ENCODE data around the gene GPAM.
A peak's percentile ranks its signal among the peaks of the same experiment; 100 is the strongest.
"Not testable (repeated sequence)": the region's sequence is repeated elsewhere in the genome, so short reads cannot be mapped to it uniquely, and the experiment has no call there.

GPAM gene

DNA sequence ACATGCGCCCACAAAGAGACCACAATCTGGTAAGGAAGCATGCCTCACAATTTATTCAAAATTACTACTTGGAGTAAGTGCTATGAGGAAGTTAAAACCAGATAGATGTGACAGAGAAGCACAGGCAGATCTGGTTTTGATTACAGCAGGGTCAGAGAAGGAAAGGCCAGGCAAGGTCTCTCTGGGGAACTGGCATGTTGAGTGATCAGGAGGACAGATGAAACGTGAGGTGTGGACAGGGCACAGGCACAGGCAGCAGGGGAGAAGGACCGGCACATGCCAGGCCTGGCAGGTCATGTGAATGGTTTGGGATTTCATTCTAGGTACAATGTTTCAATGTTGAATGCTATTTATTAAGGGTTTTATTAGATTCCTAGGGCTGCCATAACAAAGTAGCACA, 51.6 kb downstream of the GPAM start:
- no peak for DNase-seq

DNA sequence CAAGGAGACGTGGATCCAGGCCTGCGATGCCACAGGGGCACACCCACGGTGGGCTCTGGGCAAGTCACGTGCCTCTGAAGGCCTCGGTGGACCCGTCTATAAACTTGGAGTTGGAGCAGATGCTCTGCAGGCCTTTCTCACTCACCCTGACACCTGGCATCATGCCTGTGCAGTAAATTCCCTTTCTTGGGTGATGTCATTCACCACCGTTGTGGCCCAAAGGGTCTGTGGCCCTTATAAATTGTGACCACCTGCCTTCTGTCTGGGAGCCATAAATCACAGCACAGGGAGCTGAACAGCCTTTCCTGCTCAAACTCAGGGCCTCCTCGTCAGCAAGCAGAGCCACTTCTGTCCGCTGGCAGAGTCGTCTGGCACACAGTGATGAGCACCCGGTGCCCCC, 52.2 kb downstream of the GPAM start:
- DNase-seq = no peak

- no peak for DNase-seq
These were observed 56.7 kb downstream of the GPAM start for GRCh38 chr10:112126901-112127300.

DNA sequence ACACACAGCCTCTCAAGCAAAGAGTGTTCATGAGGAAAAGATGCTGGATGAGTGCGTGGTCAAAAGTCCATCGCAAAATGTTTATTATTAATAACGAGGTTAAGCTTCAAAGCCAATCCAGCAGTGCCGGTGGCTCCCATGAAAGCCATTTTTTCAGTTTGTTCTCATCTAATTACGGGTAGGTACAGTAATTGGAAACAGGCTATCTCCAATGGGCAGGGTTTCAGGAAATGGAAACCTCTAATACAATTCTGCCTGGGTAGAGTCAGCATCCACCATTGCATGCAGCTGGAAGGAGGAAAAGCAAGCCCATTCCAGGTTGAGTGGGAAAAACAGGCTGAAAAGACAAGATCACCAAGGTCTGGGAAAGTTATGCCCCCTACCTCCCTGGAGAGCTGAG, 57.4 kb downstream of the GPAM start:
- no peak for DNase-seq

DNA sequence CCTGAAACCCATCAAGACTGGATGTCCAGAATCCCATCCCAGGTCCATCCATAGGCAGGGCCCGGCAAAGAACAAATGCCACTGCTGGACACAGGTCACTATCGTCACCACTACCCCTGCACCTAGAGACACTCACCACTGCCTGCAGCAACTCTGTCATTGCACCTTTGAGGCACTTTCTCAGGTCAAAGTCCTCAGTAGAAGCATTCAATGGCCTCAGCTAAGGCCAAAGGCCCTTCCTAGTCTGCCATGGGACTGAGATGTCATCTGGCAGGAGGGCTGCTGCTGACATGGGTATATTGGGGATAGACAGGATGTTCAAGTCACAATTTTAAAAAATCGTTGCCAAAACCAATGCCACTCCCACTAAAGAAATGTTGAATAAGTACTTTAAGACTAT, 58.7 kb downstream of the GPAM start:
- DNase-seq = no peak

DNA sequence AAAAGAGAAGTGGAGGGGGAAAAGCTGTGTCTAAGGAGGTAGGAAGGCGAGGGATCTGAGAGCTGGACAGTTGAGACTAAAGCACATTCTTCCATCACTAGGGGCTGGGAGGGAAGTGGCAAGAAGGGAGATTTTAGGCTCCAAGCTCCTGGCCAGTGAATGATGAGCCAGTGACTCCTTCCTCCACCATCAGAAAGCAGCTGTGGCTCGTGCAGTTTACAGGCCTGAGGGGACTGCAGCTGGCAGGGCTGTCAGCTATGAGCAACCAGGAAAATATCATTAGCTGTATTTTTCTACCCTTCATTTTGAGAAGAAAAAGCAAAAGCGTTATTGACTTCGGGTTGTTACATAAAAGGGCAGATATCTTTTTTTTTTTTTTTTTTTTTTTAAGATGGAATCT, 60.7 kb downstream of the GPAM start:
- no peak for DNase-seq

- no peak for DNase-seq
These were observed 63.1 kb downstream of the GPAM start for GRCh38 chr10:112120491-112120890.

DNA sequence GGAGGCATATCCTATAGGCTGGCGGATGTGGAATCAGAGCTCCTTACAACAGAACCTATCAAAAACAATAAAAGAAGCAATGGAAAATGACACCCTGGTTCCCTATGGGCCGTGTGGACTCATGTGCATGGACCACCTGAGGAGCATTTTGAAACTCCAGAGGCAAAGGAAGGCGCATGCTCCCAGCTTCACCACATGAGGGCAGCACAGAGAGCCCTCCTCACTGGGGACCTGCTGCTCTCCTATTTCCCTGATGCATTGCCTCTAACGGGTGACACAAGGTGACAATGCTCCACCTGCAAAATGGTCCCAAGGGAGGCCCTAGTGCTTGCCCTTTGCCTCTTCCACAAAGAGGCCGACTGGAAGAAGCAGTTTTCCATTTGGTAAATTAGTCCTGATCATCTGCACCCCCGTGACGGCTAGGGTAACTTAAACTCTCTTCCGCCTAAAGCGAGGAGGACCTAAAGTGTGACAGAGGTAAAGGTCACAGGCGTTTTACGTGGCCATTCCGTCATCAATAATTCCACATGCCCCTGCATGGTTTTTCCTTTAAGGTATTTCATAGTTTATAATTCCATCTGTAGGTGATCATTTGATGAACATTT, 67.7 kb downstream of the GPAM start:
- DNase-seq = peak; percentile 69

DNA sequence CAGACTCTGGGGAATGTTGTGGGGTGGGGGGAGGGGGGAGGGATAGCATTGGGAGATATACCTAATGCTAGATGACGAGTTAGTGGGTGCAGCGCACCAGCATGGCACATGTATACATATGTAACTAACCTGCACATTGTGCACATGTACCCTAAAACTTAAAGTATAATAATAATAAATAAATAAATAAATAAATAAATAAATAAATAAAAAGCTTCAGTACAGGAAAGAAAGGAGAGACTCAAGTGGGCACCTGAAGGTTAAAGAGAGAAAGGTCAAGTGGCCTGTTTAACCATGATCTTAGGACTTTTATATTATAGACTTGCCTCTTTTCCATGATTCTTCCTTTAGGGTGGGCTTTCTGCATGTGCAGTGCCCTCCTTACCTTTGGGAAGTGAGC, 73.8 kb downstream of the GPAM start:
- not testable (repeated sequence) for DNase-seq
